Gastrocnemius medialis (tissue), 4 donors: ENCODE results near the gene LSG1.

Source experiments
- CTCF ChIP-seq, 5 experiments: fragments of 450-650 bp in 3 of 5; fragments of 200-600 bp in 2 of 5; sonication (generic) in 2 of 5; IDR thresholded peaks in 4 of 5; conservative IDR thresholded peaks in 1 of 5; 1 replicate in 4 of 5; 2 replicates in 1 of 5; pipeline ENCODE4 v1.5.1; 2016 to 2019; ENCODE audit warnings: antibody characterized with exemption in 5 of 5, mild to moderate bottlenecking in 3 of 5, moderate library complexity in 3 of 5
- POLR2A ChIP-seq, 2 donors: fragments of 450-650 bp; IDR thresholded peaks; one replicate each; pipeline ENCODE4 v1.6.1; 2017; ENCODE audit warnings: antibody characterized with exemption in 2 of 2, mild to moderate bottlenecking in 2 of 2, moderate library complexity in 2 of 2

GRCh38 chr3:194667363-194667762 is 4.6 kb downstream of the LSG1 start:
- TF ChIP-seq CTCF (IDR thresholded peaks at IDR 0.05 in 4 of 5, conservative IDR thresholded peaks at IDR 0.05 in 1 of 5) (no peak), POLR2A (IDR thresholded peaks at IDR 0.05) (no peak)
